HUES6 (cell line): ENCODE results near the gene IL20.

ENCODE experiments used
- H3K27ac ChIP-seq: 2 replicates; pipeline ENCODE4 v1.7.0; 2013; ENCODE audit warnings: low read depth, mild to moderate bottlenecking, low read length, inconsistent platforms
- H3K27me3 ChIP-seq: 2 replicates; pipeline ENCODE4 v1.6.1; 2013; ENCODE audit warnings: low read length; ENCODE audit not compliant: control insufficient read depth, insufficient read depth
- H3K36me3 ChIP-seq: 2 replicates; pipeline ENCODE4 v1.6.1; 2013; ENCODE audit warnings: low read length; ENCODE audit not compliant: control insufficient read depth, insufficient read depth
- H3K4me1 ChIP-seq: 2 replicates; pipeline ENCODE4 v1.6.1; 2013; ENCODE audit warnings: low read length; ENCODE audit not compliant: control insufficient read depth, insufficient read depth
- H3K4me3 ChIP-seq: 2 replicates; pipeline ENCODE4 v1.5.1; 2013; ENCODE audit warnings: low read depth, low read length
- H3K9ac ChIP-seq: one replicate; pipeline ENCODE4 v1.6.1; 2013; ENCODE audit warnings: mild to moderate bottlenecking, low read length
- H3K9me3 ChIP-seq: 2 replicates; pipeline ENCODE4 v1.6.1; 2013; ENCODE audit warnings: low read depth, low read length; ENCODE audit not compliant: control insufficient read depth, insufficient read depth

Gene IL20

GRCh38 chr1:206864939-206865671 lies at the start of gene IL20:
TSS of gene IL20 (plus strand) at chr1:206865623. CDS start at chr1:206865853, 230 bp downstream.
- Histone ChIP-seq H3K27me3 (no peaks in the 10 kb centered on the region; the same call in 1 of the 2 replicates), H3K27ac (no peak within 1 kb of the TSS), H3K4me1 (no peaks in the 10 kb centered on the region), H3K36me3 (no peaks in the 10 kb centered on the region), H3K4me3 (no peak within 1 kb of the TSS), H3K9ac (no peak within 1 kb of the TSS), H3K9me3 (no peaks in the 10 kb centered on the region)

GRCh38 chr1:206816390-206817287 lies 48.8 kb upstream of the IL20 start:
- Histone ChIP-seq H3K9ac (no peak overlapping the region), H3K36me3 (no peaks in the 10 kb centered on the region), H3K27me3 (no peaks in the 10 kb centered on the region), H3K9me3 (no peaks in the 10 kb centered on the region), H3K27ac (no peak overlapping the region), H3K4me1 (no peaks in the 10 kb centered on the region), H3K4me3 (no peak overlapping the region)

- Histone ChIP-seq H3K4me1 (no peaks in the 10 kb centered on the region), H3K27ac (no peak overlapping the region), H3K9ac (no peak overlapping the region), H3K27me3 (no peaks in the 10 kb centered on the region), H3K4me3 (no peak overlapping the region), H3K36me3 (no peaks in the 10 kb centered on the region), H3K9me3 (no peaks in the 10 kb centered on the region)
Measured at GRCh38 chr1:206821493-206821892, 43.9 kb upstream of the IL20 start.

- H3K27ac ChIP-seq: no peak overlapping the region
- no peaks in the 10 kb centered on the region for H3K27me3 ChIP-seq
- H3K9ac ChIP-seq: no peak overlapping the region
- no peaks in the 10 kb centered on the region for H3K36me3 ChIP-seq
- no peaks in the 10 kb centered on the region for H3K9me3 ChIP-seq
- H3K4me1 ChIP-seq: no peaks in the 10 kb centered on the region
- no peak overlapping the region for H3K4me3 ChIP-seq
Measured at GRCh38 chr1:206823727-206824126, 41.7 kb upstream of the IL20 start.

GRCh38 chr1:206824331-206824730 lies 41.1 kb upstream of the IL20 start:
- Histone ChIP-seq H3K9ac (no peak overlapping the region), H3K9me3 (no peaks in the 10 kb centered on the region), H3K27ac (no peak overlapping the region), H3K4me3 (no peak overlapping the region), H3K27me3 (no peaks in the 10 kb centered on the region), H3K36me3 (no peaks in the 10 kb centered on the region), H3K4me1 (0 out of 2 replicates have a peak, but pooled peaks cover 4% of the 10 kb centered on the region)

- no peak overlapping the region for H3K27ac ChIP-seq
- 0 out of 2 replicates have a peak, but pooled peaks cover 4% of the 10 kb centered on the region for H3K4me1 ChIP-seq
- H3K4me3 ChIP-seq: no peak overlapping the region
- H3K9ac ChIP-seq: no peak overlapping the region
- no peaks in the 10 kb centered on the region for H3K27me3 ChIP-seq
- no peaks in the 10 kb centered on the region for H3K9me3 ChIP-seq
- H3K36me3 ChIP-seq: no peaks in the 10 kb centered on the region
Measured at GRCh38 chr1:206826394-206826793, 39.0 kb upstream of the IL20 start.

GRCh38 chr1:206828061-206828460 lies 37.4 kb upstream of the IL20 start:
- Histone ChIP-seq H3K4me1 (0 out of 2 replicates have a peak, but pooled peaks cover 4% of the 10 kb centered on the region), H3K9me3 (no peaks in the 10 kb centered on the region), H3K27me3 (no peaks in the 10 kb centered on the region; the same call in 1 of the 2 replicates)

GRCh38 chr1:206828765-206829164 lies 36.7 kb upstream of the IL20 start:
- no peaks in the 10 kb centered on the region; the same call in 1 of the 2 replicates for H3K27me3 ChIP-seq
- no peak overlapping the region for H3K27ac ChIP-seq
- no peaks in the 10 kb centered on the region for H3K36me3 ChIP-seq
- H3K9ac ChIP-seq: no peak overlapping the region
- no peaks in the 10 kb centered on the region for H3K9me3 ChIP-seq
- 0 out of 2 replicates have a peak, but pooled peaks cover 4% of the 10 kb centered on the region for H3K4me1 ChIP-seq
- no peak overlapping the region for H3K4me3 ChIP-seq

More at GRCh38 chr1:206828061-206828460, 37.4 kb upstream of the IL20 start:
- H3K9ac ChIP-seq: no peak overlapping the region
- no peaks in the 10 kb centered on the region for H3K36me3 ChIP-seq
- H3K27ac ChIP-seq: no peak overlapping the region
- no peak overlapping the region for H3K4me3 ChIP-seq

- Histone ChIP-seq H3K4me3 (no peak overlapping the region), H3K9ac (no peak overlapping the region), H3K36me3 (no peaks in the 10 kb centered on the region), H3K27me3 (no peaks in the 10 kb centered on the region; the same call in 1 of the 2 replicates), H3K27ac (no peak overlapping the region), H3K4me1 (0 out of 2 replicates have a peak, but pooled peaks cover 4% of the 10 kb centered on the region), H3K9me3 (no peaks in the 10 kb centered on the region)
Measured at GRCh38 chr1:206829282-206829681, 36.1 kb upstream of the IL20 start.

- Histone ChIP-seq H3K9me3 (no peaks in the 10 kb centered on the region), H3K9ac (no peak overlapping the region), H3K27ac (no peak overlapping the region), H3K27me3 (no peaks in the 10 kb centered on the region; the same call in 1 of the 2 replicates), H3K4me3 (no peak overlapping the region), H3K4me1 (0 out of 2 replicates have a peak, but pooled peaks cover 4% of the 10 kb centered on the region), H3K36me3 (no peaks in the 10 kb centered on the region)
Measured at GRCh38 chr1:206829875-206830274, 35.5 kb upstream of the IL20 start.

- Histone ChIP-seq H3K27me3 (no peaks in the 10 kb centered on the region; the same call in 1 of the 2 replicates), H3K36me3 (no peaks in the 10 kb centered on the region), H3K4me1 (0 out of 2 replicates have a peak, but pooled peaks cover 4% of the 10 kb centered on the region), H3K4me3 (no peak overlapping the region), H3K9ac (no peak overlapping the region), H3K9me3 (no peaks in the 10 kb centered on the region), H3K27ac (no peak overlapping the region)
Measured at GRCh38 chr1:206831650-206832049, 33.8 kb upstream of the IL20 start.
